ENCODE results near the gene NLRC5.

- TF ChIP-seq, protein P1, sequence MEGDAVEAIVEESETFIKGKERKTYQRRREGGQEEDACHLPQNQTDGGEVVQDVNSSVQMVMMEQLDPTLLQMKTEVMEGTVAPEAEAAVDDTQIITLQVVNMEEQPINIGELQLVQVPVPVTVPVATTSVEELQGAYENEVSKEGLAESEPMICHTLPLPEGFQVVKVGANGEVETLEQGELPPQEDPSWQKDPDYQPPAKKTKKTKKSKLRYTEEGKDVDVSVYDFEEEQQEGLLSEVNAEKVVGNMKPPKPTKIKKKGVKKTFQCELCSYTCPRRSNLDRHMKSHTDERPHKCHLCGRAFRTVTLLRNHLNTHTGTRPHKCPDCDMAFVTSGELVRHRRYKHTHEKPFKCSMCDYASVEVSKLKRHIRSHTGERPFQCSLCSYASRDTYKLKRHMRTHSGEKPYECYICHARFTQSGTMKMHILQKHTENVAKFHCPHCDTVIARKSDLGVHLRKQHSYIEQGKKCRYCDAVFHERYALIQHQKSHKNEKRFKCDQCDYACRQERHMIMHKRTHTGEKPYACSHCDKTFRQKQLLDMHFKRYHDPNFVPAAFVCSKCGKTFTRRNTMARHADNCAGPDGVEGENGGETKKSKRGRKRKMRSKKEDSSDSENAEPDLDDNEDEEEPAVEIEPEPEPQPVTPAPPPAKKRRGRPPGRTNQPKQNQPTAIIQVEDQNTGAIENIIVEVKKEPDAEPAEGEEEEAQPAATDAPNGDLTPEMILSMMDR (IDR thresholded peaks at IDR 0.05): no peak
- TF ChIP-seq POLR2A (IDR thresholded peaks at IDR 0.05): no peak
Observed at GRCh38 chr16:57008440-57008839, 19.1 kb downstream of the NLRC5 start.
